GM10266 (cell line): ENCODE results near the gene CCNH.

Source experiments
- DNase-seq: peaks from one replicate; pipeline ENCODE4 v3.0.0; 2012; ENCODE audit errors: extremely low spot score
- TF ChIP-seq, protein P1 (sequence below): IDR thresholded peaks from 2 replicates; pipeline ENCODE4 v1.5.1; 2012; ENCODE audit warnings: mild to moderate bottlenecking, low read depth; ENCODE audit not compliant: control insufficient read depth, insufficient read depth; ENCODE audit errors: missing control alignments

The CCNH gene

GRCh38 chr5:87412630-87413342 lies at the start of gene CCNH:
CCNH (minus strand) TSS chr5:87412930; CDS start chr5:87412794, 136 bp downstream.
- peak; percentile 88 for DNase-seq

DNA sequence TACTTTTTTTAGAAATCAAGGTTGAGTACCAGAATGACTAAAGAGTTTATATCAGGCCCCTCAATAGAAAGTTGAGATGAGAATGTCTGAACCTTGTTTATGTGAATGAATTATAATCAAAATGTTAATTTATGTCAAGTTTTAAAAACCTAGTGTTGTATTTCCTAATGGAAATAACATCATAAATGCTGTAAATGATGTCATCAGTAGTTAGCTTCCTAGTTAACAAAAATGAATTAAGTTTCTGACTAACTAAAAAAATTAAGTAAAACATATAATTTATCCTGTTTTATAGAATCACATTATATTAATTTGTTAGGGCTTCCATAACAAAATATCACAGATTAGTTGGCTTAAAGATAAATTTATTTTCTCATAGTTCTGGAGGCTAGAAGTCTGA lies 45.0 kb upstream of the CCNH start:
- DNase-seq, result no peak
- TF ChIP-seq, protein P1, sequence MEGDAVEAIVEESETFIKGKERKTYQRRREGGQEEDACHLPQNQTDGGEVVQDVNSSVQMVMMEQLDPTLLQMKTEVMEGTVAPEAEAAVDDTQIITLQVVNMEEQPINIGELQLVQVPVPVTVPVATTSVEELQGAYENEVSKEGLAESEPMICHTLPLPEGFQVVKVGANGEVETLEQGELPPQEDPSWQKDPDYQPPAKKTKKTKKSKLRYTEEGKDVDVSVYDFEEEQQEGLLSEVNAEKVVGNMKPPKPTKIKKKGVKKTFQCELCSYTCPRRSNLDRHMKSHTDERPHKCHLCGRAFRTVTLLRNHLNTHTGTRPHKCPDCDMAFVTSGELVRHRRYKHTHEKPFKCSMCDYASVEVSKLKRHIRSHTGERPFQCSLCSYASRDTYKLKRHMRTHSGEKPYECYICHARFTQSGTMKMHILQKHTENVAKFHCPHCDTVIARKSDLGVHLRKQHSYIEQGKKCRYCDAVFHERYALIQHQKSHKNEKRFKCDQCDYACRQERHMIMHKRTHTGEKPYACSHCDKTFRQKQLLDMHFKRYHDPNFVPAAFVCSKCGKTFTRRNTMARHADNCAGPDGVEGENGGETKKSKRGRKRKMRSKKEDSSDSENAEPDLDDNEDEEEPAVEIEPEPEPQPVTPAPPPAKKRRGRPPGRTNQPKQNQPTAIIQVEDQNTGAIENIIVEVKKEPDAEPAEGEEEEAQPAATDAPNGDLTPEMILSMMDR, result no peak

More at GRCh38 chr5:87412630-87413342, at the start of gene CCNH:
- TF ChIP-seq, protein P1, result no peak

DNA sequence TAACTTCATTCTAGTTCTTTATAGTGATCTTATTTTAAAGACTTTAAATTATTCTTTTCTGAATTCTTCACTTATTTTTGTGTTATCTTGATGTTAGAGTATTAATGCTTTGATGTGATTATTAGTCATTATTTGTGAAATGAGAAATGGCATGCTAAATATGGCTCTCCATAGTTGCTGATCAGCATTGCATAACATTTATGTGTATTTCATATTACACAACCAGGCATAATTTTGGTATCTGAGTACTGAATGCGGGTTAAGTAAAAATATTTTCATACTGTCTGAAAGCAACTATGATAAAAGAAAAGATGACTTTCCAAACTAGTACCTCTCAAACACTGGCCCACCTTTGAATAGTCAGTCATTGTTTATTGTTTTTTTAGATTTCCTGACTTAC lies 41.1 kb upstream of the CCNH start:
- TF ChIP-seq, protein P1, result no peak
- DNase-seq, result no peak

DNA sequence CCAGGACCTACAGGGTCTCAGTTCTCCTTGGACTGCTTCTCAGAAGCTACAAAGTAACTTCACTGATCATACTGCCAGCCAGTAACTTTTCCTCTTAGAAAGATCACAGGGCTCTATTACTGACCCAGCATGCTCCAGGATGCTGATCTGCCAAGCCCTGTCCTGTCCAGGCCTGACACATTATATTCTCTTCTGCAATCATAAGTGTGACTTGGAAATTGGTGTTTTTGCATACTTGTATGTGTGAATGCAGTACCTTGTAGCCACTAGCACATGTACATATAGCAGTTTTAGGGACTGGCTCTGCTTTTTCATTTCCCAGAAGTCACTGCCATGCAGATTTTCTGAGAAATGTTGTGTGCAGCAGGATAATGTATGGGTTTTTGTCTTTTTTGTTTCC lies 40.1 kb upstream of the CCNH start:
- DNase-seq, result no peak
- TF ChIP-seq, protein P1, result no peak

GRCh38 chr5:87442419-87442818 lies 29.7 kb upstream of the CCNH start:
- no peak for DNase-seq
- TF ChIP-seq, protein P1, result no peak

GRCh38 chr5:87438231-87438630 lies 25.5 kb upstream of the CCNH start:
- TF ChIP-seq, protein P1, result no peak
- DNase-seq, result no peak

- no peak for DNase-seq
- TF ChIP-seq, protein P1, result no peak
Observed at GRCh38 chr5:87437724-87438123, 25.0 kb upstream of the CCNH start.
